Measurements from ENCODE around the gene CALM3.

CALM3 gene

GRCh38 chr19:46603752-46604231 lies 2.7 kb downstream of the CALM3 start:
- TF ChIP-seq TAF1 (IDR thresholded peaks at IDR 0.05; ENCODE audit: borderline replicate concordance, insufficient read depth, low read length) (no peak), FOXP2 (optimal IDR thresholded peaks at IDR 0.05; ENCODE audit: borderline replicate concordance, extremely low read depth, extremely low read length, insufficient read depth) (no peak), POLR2AphosphoS5 (IDR thresholded peaks at IDR 0.05; ENCODE audit: low read depth, low read length) (no peak), SIN3A (IDR thresholded peaks at IDR 0.05; ENCODE audit: borderline replicate concordance, insufficient read depth, low read length) (no peak), REST (IDR thresholded peaks at IDR 0.05; ENCODE audit: insufficient read depth in 1 of 2, low read depth in 2 of 2, low read length in 2 of 2) (no peak)

DNA sequence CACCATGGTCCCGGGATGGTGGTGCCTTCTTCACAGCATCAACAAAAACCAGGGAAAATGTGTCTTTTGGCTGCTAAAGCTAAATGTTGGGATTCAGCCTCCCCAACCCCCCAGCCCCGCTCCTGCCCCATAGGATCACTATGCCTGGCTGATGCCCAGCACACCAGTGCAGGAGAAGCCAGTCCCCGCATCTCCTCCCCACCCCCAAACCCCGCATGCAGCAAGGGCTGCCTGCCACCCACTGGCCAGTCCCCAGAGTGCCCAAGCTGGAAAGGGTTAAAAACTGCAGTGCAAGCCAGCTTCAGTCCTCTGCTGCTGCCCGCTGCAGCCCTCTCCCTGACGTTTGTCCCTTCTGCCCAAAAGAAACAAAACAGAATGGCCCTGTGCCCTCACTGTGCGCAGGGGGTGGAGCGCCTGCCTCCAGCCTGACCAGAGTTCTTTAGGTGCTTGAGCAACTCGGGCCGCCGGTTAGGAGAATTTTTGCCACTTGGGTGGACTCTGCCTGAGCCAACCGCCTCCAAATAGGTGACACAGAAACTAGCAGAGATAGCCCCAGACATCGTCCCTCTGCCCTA lies 3.7 kb downstream of the CALM3 start:
- TF ChIP-seq POLR2AphosphoS5 (IDR thresholded peaks at IDR 0.05; ENCODE audit: low read depth, low read length) = no peak
- no peak for TF ChIP-seq REST (IDR thresholded peaks at IDR 0.05; ENCODE audit: insufficient read depth in 1 of 2, low read depth in 2 of 2, low read length in 2 of 2)
- TF ChIP-seq FOXP2 (optimal IDR thresholded peaks at IDR 0.05; ENCODE audit: borderline replicate concordance, extremely low read depth, extremely low read length, insufficient read depth) = no peak
- no peak for TF ChIP-seq TAF1 (IDR thresholded peaks at IDR 0.05; ENCODE audit: borderline replicate concordance, insufficient read depth, low read length)
- TF ChIP-seq SIN3A (IDR thresholded peaks at IDR 0.05; ENCODE audit: borderline replicate concordance, insufficient read depth, low read length) = no peak

DNA sequence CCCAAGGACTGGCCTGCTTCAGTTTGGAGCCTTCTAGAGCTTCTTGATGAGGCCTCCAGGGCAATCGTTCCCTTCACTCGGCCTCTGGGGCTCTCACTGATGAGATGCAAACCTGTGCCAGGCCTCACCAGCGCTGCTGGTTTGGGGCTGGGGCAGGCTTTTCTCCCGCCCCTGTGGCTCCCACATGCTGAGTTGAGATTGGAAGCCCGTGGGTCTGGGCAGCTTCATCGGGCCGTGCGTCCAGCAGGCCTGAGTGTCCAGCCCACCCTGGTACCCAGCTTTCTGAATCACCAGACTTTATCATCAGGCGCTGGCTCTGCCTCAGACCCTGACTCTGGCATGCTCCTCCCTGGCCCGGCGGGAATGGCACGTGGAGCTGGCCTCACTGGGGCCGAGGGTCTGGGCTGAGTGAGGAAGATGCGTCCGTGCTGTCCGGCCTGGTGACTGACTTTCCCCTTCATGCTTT lies 4.3 kb downstream of the CALM3 start:
- no peak for TF ChIP-seq POLR2AphosphoS5 (IDR thresholded peaks at IDR 0.05; ENCODE audit: low read depth, low read length)
- no peak for TF ChIP-seq REST (IDR thresholded peaks at IDR 0.05; ENCODE audit: insufficient read depth in 1 of 2, low read depth in 2 of 2, low read length in 2 of 2)
- TF ChIP-seq FOXP2 (optimal IDR thresholded peaks at IDR 0.05; ENCODE audit: borderline replicate concordance, extremely low read depth, extremely low read length, insufficient read depth) = no peak
- TF ChIP-seq TAF1 (IDR thresholded peaks at IDR 0.05; ENCODE audit: borderline replicate concordance, insufficient read depth, low read length) = no peak
- TF ChIP-seq SIN3A (IDR thresholded peaks at IDR 0.05; ENCODE audit: borderline replicate concordance, insufficient read depth, low read length) = no peak

GRCh38 chr19:46606019-46606418 lies 4.9 kb downstream of the CALM3 start:
- TF ChIP-seq FOXP2 (optimal IDR thresholded peaks at IDR 0.05; ENCODE audit: borderline replicate concordance, extremely low read depth, extremely low read length, insufficient read depth) = no peak
- no peak for TF ChIP-seq SIN3A (IDR thresholded peaks at IDR 0.05; ENCODE audit: borderline replicate concordance, insufficient read depth, low read length)
- no peak for TF ChIP-seq POLR2AphosphoS5 (IDR thresholded peaks at IDR 0.05; ENCODE audit: low read depth, low read length)
- no peak for TF ChIP-seq TAF1 (IDR thresholded peaks at IDR 0.05; ENCODE audit: borderline replicate concordance, insufficient read depth, low read length)
- no peak for TF ChIP-seq REST (IDR thresholded peaks at IDR 0.05; ENCODE audit: insufficient read depth in 1 of 2, low read depth in 2 of 2, low read length in 2 of 2)

Data from PFSK-1 (cell line).